CD4-positive, alpha-beta T cell treated with Interleukin-2 at 100 ng/mL for 4 hours (primary cell): Measurements from ENCODE around the gene CPSF3.

Experiments
- DNase-seq: peaks from one replicate; pipeline ENCODE4 v3.0.0-alpha.2; 2020; ENCODE audit warnings: low spot score

CPSF3 gene

DNA sequence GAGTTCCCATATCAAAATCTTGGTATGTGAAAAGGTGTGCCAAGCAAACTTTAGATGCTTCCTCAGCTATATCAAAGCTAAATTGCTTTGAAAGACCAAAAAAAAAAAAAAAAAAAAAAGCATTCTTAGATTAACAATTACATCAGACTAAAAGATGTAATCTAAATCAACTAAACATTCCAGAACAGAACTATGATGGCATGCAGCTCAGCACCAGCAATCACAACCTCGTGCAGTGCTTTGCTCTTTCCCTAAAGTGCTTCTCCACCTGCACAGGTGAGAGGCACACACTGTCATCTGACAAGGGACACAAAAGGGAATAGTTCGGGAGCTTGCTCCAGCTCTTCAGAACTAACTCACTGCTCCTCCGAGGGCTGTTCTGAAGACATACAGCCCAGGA, 94.7 kb downstream of the CPSF3 start:
- DNase-seq: no peak

DNA sequence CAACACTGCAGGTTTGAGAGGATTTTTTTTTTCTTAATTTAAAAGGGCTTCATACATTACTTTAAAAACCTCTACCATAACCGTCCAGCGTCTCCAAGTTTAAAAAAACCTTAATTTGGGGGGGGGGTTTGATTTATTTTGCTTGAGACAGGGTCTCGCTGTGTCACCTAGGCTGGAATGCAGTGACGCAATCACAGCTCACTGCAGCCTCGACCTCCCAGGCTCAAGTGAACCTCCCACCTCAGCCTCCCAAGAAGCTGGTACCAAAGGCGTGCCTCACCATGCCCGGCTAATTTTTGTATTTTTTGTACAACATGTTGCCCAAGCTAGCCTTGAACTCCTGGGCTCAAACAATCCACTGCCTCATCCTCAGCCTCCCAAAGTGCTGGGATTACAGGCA, 95.3 kb downstream of the CPSF3 start:
- DNase-seq: no peak

DNA sequence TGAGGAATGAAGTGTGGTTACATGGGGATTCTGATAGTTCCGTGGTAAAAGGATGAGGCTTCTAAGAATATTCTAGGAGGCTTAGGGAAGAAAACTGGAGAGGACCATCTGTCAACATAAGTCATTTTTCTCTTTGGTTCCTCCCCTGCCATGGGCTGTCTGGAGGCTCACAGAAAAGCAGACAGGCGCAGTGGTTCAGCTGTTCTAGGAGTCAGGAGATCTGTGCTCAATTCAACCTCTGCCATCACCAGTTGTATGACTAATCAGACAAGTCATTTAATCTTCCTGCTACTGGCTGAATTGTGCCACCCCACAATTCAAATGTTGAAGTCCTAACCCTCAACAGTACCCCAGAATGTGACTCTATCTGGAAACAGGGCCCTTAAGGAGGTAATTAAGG, 95.8 kb downstream of the CPSF3 start:
- DNase-seq: no peak
